Stimulated activated CD4-positive, alpha-beta T cell treated with anti-CD3 and anti-CD28 coated beads, TNF-alpha, amount 100 ng/mL, for 24 hours (primary cell): ENCODE results near the gene MGAT2.
"Not testable (repeated sequence)": the region's sequence is repeated elsewhere in the genome, so short reads cannot be mapped to it uniquely, and the experiment has no call there.

Source experiments
- DNase-seq, 3 experiments: peaks; one replicate each; pipeline ENCODE4 v3.0.0-alpha.2; 2020; ENCODE audit warnings: low read depth in 3 of 3

Gene MGAT2

GRCh38 chr14:49612251-49612650 lies 8.3 kb upstream of the MGAT2 start:
- no peak for DNase-seq

- no peak for DNase-seq
Observed at GRCh38 chr14:49612671-49613070, 7.9 kb upstream of the MGAT2 start.

GRCh38 chr14:49614196-49614595 lies 6.4 kb upstream of the MGAT2 start:
- DNase-seq, result no peak

- DNase-seq, result no peak
Observed at GRCh38 chr14:49615776-49616175, 4.8 kb upstream of the MGAT2 start.

- DNase-seq, result no peak
Observed at GRCh38 chr14:49617852-49618519, 2.6 kb upstream of the MGAT2 start.

- not testable (repeated sequence) for DNase-seq
Observed at GRCh38 chr14:49619273-49619672, 1.3 kb upstream of the MGAT2 start.

- DNase-seq, result no peak
Observed at GRCh38 chr14:49619730-49620129, 869 bp upstream of the MGAT2 start.

GRCh38 chr14:49621114-49621881 lies 699 bp downstream of the MGAT2 start:
- DNase-seq, result peak in 2 of 3 experiments; percentile 16 to 62

GRCh38 chr14:49622022-49622607 lies 1.5 kb downstream of the MGAT2 start:
- DNase-seq, result no peak

- no peak for DNase-seq
Observed at GRCh38 chr14:49623387-49623786, 2.8 kb downstream of the MGAT2 start.

- no peak for DNase-seq
Observed at GRCh38 chr14:49623941-49624839, 3.6 kb downstream of the MGAT2 start.

GRCh38 chr14:49633640-49634546 lies 13.3 kb downstream of the MGAT2 start:
- DNase-seq, result peak; percentile 89 to 94 (median 90)

GRCh38 chr14:49634547-49635334 lies 14.1 kb downstream of the MGAT2 start, which contains the start of gene DNAAF2:
TSS of gene DNAAF2 (minus strand) at chr14:49635244. CDS start at chr14:49635149, 95 bp downstream.
- DNase-seq, result peak; percentile 27 to 49 (median 43)

GRCh38 chr14:49636866-49637265 lies 16.3 kb downstream of the MGAT2 start:
- no peak for DNase-seq

- DNase-seq, result no peak
Observed at GRCh38 chr14:49637534-49638078, 17.0 kb downstream of the MGAT2 start.

GRCh38 chr14:49640540-49641417 lies 20.2 kb downstream of the MGAT2 start:
- DNase-seq, result no peak

GRCh38 chr14:49641697-49642129 lies 21.1 kb downstream of the MGAT2 start:
- no peak for DNase-seq

GRCh38 chr14:49642163-49642562 lies 21.6 kb downstream of the MGAT2 start:
- DNase-seq, result no peak
